Measurements from ENCODE around the gene NGEF. TPM values are rescaled to one million over a fixed set of nuclear protein-coding genes. Genes with fewer than 3 reads are reported as not detected.

Gene NGEF
- total RNA-seq, 1 donor from 2014 or later, result 2.6 TPM

DNA sequence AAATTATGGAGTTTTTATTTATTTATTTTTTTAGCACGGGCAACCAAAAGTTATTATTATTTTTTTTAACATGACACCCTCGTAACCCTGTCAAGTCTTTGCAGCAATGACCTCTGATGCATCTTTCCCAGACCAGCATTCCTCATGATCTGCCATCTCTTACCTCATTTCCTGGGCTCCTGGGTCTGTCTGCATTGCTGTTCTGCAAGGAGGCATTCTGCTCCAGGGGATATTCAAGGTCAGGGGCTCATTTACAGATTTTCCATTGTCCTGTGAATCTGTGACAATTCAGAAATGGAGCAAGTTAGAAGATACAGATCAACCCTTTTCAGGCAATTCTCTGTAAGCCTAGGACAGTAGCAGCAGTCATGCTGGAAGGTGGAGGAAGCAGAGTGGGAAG is 43.0 kb downstream of the NGEF start:
- H3K9me3 ChIP-seq (ENCODE audit: control insufficient read depth in 3 of 3, low read length in 3 of 3), result no peaks in the 10 kb centered on the region
- no peak overlapping the region for H3K9ac ChIP-seq (ENCODE audit: low read depth in 1 of 3, low read length in 3 of 3)
- peaks cover 0 to 2% (median 0%) of the 10 kb centered on the region in 3 donors for H3K27me3 ChIP-seq (ENCODE audit: control insufficient read depth in 3 of 3, insufficient read depth in 3 of 3, low read length in 3 of 3)
- H3K4me3 ChIP-seq (ENCODE audit: low read length in 3 of 3), result no peak overlapping the region
- H3K4me1 ChIP-seq (ENCODE audit: control insufficient read depth in 3 of 3, insufficient read depth in 3 of 3, low read length in 3 of 3), result no peaks in the 10 kb centered on the region
- H3K27ac ChIP-seq (ENCODE audit: low read depth, low read length), result no peak overlapping the region
- H3K36me3 ChIP-seq (ENCODE audit: control insufficient read depth in 3 of 3, insufficient read depth in 3 of 3, low read length in 3 of 3), result no peaks in the 10 kb centered on the region

DNA sequence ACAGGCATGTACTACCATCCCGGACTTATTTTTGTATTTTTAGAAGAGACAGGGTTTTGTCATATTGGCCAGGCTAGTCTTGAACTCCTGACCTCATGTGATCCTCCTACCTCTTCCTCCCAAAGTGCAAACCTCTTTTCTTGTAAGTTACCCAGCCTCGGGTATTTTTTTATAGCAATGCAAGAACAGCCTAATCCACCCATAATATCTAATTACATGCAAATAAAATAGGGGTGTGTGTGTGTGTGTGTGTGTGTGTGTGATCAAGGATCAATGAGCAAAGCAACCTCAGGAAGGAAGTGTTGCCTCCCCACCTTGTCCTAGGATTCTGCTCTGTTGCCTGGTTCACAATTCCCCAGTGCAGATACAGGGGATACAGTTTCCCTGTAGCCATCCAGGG is 45.6 kb downstream of the NGEF start:
- no peaks in the 10 kb centered on the region for H3K4me1 ChIP-seq (ENCODE audit: control insufficient read depth in 3 of 3, insufficient read depth in 3 of 3, low read length in 3 of 3)
- H3K9me3 ChIP-seq (ENCODE audit: control insufficient read depth in 3 of 3, low read length in 3 of 3), result no peaks in the 10 kb centered on the region
- H3K27me3 ChIP-seq (ENCODE audit: control insufficient read depth in 3 of 3, insufficient read depth in 3 of 3, low read length in 3 of 3), result peaks cover 0 to 2% (median 0%) of the 10 kb centered on the region in 3 donors
- H3K9ac ChIP-seq (ENCODE audit: low read depth in 1 of 3, low read length in 3 of 3), result no peak overlapping the region
- no peak overlapping the region for H3K4me3 ChIP-seq (ENCODE audit: low read length in 3 of 3)
- H3K36me3 ChIP-seq (ENCODE audit: control insufficient read depth in 3 of 3, insufficient read depth in 3 of 3, low read length in 3 of 3), result no peaks in the 10 kb centered on the region
- no peak overlapping the region for H3K27ac ChIP-seq (ENCODE audit: low read depth, low read length)

DNA sequence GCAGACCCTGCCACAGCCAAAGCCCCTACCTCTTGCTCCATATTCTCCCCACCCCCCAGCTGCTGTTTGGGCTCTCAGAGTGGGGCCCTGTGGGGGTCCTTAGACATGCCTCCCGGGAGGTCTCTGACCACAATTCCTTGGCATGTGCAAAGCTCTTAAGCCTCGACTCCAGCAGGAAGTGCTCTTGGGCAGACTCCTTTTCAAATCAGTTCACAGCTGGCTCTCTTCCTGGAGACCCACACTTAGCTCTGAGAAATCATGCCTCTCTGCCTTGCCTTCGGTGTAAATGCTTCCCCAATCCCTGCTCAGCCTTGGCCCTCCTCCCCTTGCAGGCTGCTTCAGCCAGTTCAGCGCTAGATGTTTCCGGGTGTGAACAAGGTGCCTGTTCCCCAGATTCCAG is 46.9 kb downstream of the NGEF start:
- Histone ChIP-seq H3K4me1 (ENCODE audit: control insufficient read depth in 3 of 3, insufficient read depth in 3 of 3, low read length in 3 of 3) (no peaks in the 10 kb centered on the region), H3K27me3 (ENCODE audit: control insufficient read depth in 3 of 3, insufficient read depth in 3 of 3, low read length in 3 of 3) (no peaks in the 10 kb centered on the region), H3K36me3 (ENCODE audit: control insufficient read depth in 3 of 3, insufficient read depth in 3 of 3, low read length in 3 of 3) (no peaks in the 10 kb centered on the region), H3K9me3 (ENCODE audit: control insufficient read depth in 3 of 3, low read length in 3 of 3) (peaks cover 0 to 3% (median 0%) of the 10 kb centered on the region in 3 donors), H3K4me3 (ENCODE audit: low read length in 3 of 3) (no peak overlapping the region), H3K9ac (ENCODE audit: low read depth in 1 of 3, low read length in 3 of 3) (no peak overlapping the region), H3K27ac (ENCODE audit: low read depth, low read length) (no peak overlapping the region)

DNA sequence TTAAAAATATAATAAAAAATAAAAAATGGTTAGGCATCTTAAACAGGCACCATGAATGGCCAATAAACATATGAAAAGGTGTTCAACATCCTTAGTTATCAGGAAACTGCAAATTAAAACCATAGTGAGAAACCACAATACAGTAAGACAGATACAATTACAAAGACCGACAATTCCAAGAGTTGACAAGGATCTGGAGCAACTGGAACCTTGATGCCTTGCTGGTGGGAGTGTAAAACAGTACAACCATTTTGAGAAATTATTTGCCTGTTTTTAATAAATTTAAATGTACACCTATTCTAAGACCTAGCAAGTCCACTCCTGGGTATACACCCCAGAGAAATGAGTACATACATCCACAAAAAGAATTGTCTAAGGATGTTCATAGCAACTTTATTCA is 49.1 kb downstream of the NGEF start:
- Histone ChIP-seq H3K27ac (ENCODE audit: low read depth, low read length) (no peak overlapping the region), H3K4me1 (ENCODE audit: control insufficient read depth in 3 of 3, insufficient read depth in 3 of 3, low read length in 3 of 3) (no peaks in the 10 kb centered on the region), H3K36me3 (ENCODE audit: control insufficient read depth in 3 of 3, insufficient read depth in 3 of 3, low read length in 3 of 3) (no peaks in the 10 kb centered on the region), H3K4me3 (ENCODE audit: low read length in 3 of 3) (no peak overlapping the region), H3K9me3 (ENCODE audit: control insufficient read depth in 3 of 3, low read length in 3 of 3) (peaks cover 0 to 3% (median 0%) of the 10 kb centered on the region in 3 donors), H3K27me3 (ENCODE audit: control insufficient read depth in 3 of 3, insufficient read depth in 3 of 3, low read length in 3 of 3) (no peaks in the 10 kb centered on the region), H3K9ac (ENCODE audit: low read depth in 1 of 3, low read length in 3 of 3) (no peak overlapping the region)

DNA sequence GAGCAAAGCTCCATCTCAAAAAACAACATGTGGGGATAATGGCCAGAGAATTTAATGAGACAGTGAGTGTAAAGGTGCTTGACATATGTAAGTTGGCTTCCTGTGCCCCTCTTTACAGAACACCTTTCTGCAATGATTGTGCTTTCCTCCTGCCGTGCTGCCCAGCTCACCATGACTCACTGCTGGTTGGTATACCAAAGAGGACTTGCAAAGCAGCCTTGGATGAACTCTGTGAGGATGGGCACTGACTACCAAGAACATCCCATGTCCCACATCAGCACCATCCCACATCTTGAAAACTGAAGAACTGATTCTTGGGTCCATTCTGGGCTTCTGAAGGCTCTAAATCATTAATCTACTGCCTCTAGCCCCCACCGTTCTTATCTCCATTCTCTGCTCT is 52.2 kb downstream of the NGEF start:
- H3K27ac ChIP-seq (ENCODE audit: low read depth, low read length), result no peak overlapping the region
- H3K9me3 ChIP-seq (ENCODE audit: control insufficient read depth in 3 of 3, low read length in 3 of 3), result peaks cover 0 to 3% (median 0%) of the 10 kb centered on the region in 3 donors
- no peak overlapping the region for H3K9ac ChIP-seq (ENCODE audit: low read depth in 1 of 3, low read length in 3 of 3)
- H3K36me3 ChIP-seq (ENCODE audit: control insufficient read depth in 3 of 3, insufficient read depth in 3 of 3, low read length in 3 of 3), result no peaks in the 10 kb centered on the region
- no peak overlapping the region for H3K4me3 ChIP-seq (ENCODE audit: low read length in 3 of 3)
- no peaks in the 10 kb centered on the region for H3K27me3 ChIP-seq (ENCODE audit: control insufficient read depth in 3 of 3, insufficient read depth in 3 of 3, low read length in 3 of 3)
- peaks cover 0 to 10% (median 9%) of the 10 kb centered on the region in 3 donors for H3K4me1 ChIP-seq (ENCODE audit: control insufficient read depth in 3 of 3, insufficient read depth in 3 of 3, low read length in 3 of 3)

DNA sequence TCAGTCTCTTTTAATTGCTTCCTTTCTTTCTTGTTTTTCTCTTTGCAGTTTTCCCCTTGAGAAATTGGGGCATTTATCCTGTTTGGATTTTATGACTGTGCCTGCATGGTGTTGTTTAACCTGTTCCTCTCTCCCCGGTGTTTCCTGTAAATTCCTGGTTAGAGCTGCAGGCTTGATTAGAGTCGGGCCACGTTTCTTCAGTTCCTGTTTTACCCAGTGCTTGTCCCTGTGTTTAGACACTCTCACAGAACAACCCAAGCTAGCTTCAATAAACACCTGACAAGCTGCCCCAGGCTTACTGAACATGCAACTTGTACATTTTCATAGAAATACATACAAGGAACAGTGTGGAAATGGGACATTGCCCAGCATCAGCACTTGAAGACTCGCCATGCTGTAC is 53.9 kb downstream of the NGEF start:
- no peaks in the 10 kb centered on the region for H3K36me3 ChIP-seq (ENCODE audit: control insufficient read depth in 3 of 3, insufficient read depth in 3 of 3, low read length in 3 of 3)
- H3K27me3 ChIP-seq (ENCODE audit: control insufficient read depth in 3 of 3, insufficient read depth in 3 of 3, low read length in 3 of 3), result no peaks in the 10 kb centered on the region
- peaks cover 0 to 3% (median 0%) of the 10 kb centered on the region in 3 donors for H3K9me3 ChIP-seq (ENCODE audit: control insufficient read depth in 3 of 3, low read length in 3 of 3)
- H3K4me1 ChIP-seq (ENCODE audit: control insufficient read depth in 3 of 3, insufficient read depth in 3 of 3, low read length in 3 of 3), result peaks cover 0 to 10% (median 9%) of the 10 kb centered on the region in 3 donors
- H3K4me3 ChIP-seq (ENCODE audit: low read length in 3 of 3), result no peak overlapping the region
- H3K9ac ChIP-seq (ENCODE audit: low read depth in 1 of 3, low read length in 3 of 3), result no peak overlapping the region
- no peak overlapping the region for H3K27ac ChIP-seq (ENCODE audit: low read depth, low read length)

DNA sequence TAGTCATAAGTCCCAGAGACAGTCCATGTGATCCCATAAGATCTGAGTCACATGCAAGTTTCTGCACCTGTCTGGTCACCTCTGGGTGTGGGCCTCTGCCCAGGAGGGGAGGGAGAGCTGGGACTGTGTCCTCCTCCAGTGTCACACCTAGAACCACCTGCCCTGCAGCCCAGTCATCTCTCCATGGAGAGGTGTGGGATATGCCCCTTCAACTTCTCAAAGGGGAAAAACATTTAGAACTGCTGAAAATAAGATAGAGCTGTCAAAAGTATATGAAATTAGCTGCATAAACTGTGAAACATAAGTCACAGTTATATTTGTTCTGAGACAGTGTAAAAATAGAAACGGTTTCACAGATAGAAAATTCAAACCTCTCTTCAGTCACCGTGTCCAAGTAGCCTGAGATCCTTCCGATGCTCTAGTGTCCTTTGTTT is 55.4 kb downstream of the NGEF start:
- H3K27me3 ChIP-seq (ENCODE audit: control insufficient read depth in 3 of 3, insufficient read depth in 3 of 3, low read length in 3 of 3), result no peaks in the 10 kb centered on the region
- no peak overlapping the region for H3K9ac ChIP-seq (ENCODE audit: low read depth in 1 of 3, low read length in 3 of 3)

DNA sequence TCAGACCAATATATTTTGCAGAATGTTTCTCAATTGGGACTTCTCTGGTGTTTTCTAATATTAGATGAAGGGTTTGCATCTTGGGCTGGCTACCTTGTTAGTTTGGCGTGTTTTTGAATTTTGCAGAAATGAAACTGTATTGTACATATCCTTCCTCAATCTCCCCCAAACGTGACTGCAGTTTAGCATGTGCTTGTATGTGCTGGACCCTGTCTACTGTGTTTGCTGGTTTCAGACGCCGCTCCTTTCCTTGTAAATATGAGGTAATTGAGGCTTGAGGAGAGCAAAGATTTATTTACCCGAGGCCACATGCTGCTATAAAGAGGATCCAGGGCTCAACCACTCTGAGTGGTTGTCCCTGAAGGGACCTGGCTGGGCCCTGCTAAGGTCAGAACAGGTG is 57.2 kb downstream of the NGEF start:
- Histone ChIP-seq H3K36me3 (ENCODE audit: control insufficient read depth in 3 of 3, insufficient read depth in 3 of 3, low read length in 3 of 3) (no peaks in the 10 kb centered on the region), H3K4me1 (ENCODE audit: control insufficient read depth in 3 of 3, insufficient read depth in 3 of 3, low read length in 3 of 3) (peaks cover 0 to 10% (median 9%) of the 10 kb centered on the region in 3 donors), H3K27ac (ENCODE audit: low read depth, low read length) (no peak overlapping the region), H3K27me3 (ENCODE audit: control insufficient read depth in 3 of 3, insufficient read depth in 3 of 3, low read length in 3 of 3) (peaks cover 0 to 7% (median 0%) of the 10 kb centered on the region in 3 donors), H3K9me3 (ENCODE audit: control insufficient read depth in 3 of 3, low read length in 3 of 3) (no peaks in the 10 kb centered on the region), H3K9ac (ENCODE audit: low read depth in 1 of 3, low read length in 3 of 3) (no peak overlapping the region), H3K4me3 (ENCODE audit: low read length in 3 of 3) (no peak overlapping the region)

More for the DNA sequence above, 55.4 kb downstream of the NGEF start:
- no peaks in the 10 kb centered on the region for H3K36me3 ChIP-seq (ENCODE audit: control insufficient read depth in 3 of 3, insufficient read depth in 3 of 3, low read length in 3 of 3)
- H3K4me1 ChIP-seq (ENCODE audit: control insufficient read depth in 3 of 3, insufficient read depth in 3 of 3, low read length in 3 of 3), result peaks cover 0 to 10% (median 9%) of the 10 kb centered on the region in 3 donors
- peaks cover 0 to 3% (median 0%) of the 10 kb centered on the region in 3 donors for H3K9me3 ChIP-seq (ENCODE audit: control insufficient read depth in 3 of 3, low read length in 3 of 3)
- H3K27ac ChIP-seq (ENCODE audit: low read depth, low read length), result no peak overlapping the region
- no peak overlapping the region for H3K4me3 ChIP-seq (ENCODE audit: low read length in 3 of 3)

DNA sequence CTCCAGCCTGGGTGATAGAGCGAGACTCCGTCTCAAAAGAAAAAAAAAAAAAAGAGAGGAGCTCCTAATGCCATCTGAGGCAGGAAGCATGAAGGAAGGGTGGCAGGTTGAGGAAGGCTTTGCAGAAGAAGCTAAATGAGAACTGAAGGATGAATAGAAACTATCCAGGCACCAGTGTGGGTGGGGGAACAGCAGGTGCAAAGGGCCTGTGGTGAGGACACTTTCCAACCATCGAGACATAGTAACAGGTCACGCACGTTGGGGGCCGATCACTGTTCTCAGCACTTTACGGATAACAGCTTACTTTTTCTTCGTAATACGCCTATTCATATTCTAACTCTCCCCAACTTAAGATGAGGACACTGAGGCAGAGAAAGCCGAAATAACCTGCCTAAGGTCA is 58.4 kb downstream of the NGEF start:
- Histone ChIP-seq H3K27me3 (ENCODE audit: control insufficient read depth in 3 of 3, insufficient read depth in 3 of 3, low read length in 3 of 3) (peaks cover 0 to 7% (median 0%) of the 10 kb centered on the region in 3 donors), H3K9me3 (ENCODE audit: control insufficient read depth in 3 of 3, low read length in 3 of 3) (no peaks in the 10 kb centered on the region), H3K4me3 (ENCODE audit: low read length in 3 of 3) (no peak overlapping the region), H3K27ac (ENCODE audit: low read depth, low read length) (no peak overlapping the region), H3K9ac (ENCODE audit: low read depth in 1 of 3, low read length in 3 of 3) (no peak overlapping the region), H3K36me3 (ENCODE audit: control insufficient read depth in 3 of 3, insufficient read depth in 3 of 3, low read length in 3 of 3) (no peaks in the 10 kb centered on the region), H3K4me1 (ENCODE audit: control insufficient read depth in 3 of 3, insufficient read depth in 3 of 3, low read length in 3 of 3) (peaks cover 0 to 10% (median 9%) of the 10 kb centered on the region in 3 donors)

DNA sequence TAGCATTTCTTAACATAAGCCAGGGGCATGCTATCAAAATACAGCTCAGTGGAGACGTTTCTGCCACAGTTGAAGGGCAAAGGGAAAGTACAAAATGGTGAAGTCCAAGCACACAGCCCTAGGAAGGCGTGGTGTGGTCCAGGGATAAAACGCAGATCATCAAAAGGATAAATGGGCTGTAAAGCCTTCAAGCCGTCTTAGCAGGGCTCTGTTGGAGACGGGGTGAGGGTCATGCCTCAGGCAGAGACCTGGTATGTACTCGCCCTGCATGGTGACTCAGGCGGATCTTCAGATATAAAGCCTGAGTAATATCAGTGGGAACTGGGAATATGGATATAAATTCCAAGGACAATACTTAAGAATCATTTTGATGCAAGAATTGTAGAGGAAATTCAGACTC is 61.2 kb downstream of the NGEF start:
- H3K27me3 ChIP-seq (ENCODE audit: control insufficient read depth in 3 of 3, insufficient read depth in 3 of 3, low read length in 3 of 3), result peaks cover 0 to 7% (median 0%) of the 10 kb centered on the region in 3 donors
- no peak overlapping the region for H3K27ac ChIP-seq (ENCODE audit: low read depth, low read length)
- H3K36me3 ChIP-seq (ENCODE audit: control insufficient read depth in 3 of 3, insufficient read depth in 3 of 3, low read length in 3 of 3), result no peaks in the 10 kb centered on the region
- no peak overlapping the region for H3K4me3 ChIP-seq (ENCODE audit: low read length in 3 of 3)
- H3K9ac ChIP-seq (ENCODE audit: low read depth in 1 of 3, low read length in 3 of 3), result no peak overlapping the region
- no peaks in the 10 kb centered on the region for H3K9me3 ChIP-seq (ENCODE audit: control insufficient read depth in 3 of 3, low read length in 3 of 3)
- H3K4me1 ChIP-seq (ENCODE audit: control insufficient read depth in 3 of 3, insufficient read depth in 3 of 3, low read length in 3 of 3), result no peaks in the 10 kb centered on the region

All from skeletal muscle tissue (tissue), 4 donors.